Measurements from ENCODE around the gene MTHFD1L. TPM values are rescaled to one million over a fixed set of nuclear protein-coding genes. Genes with fewer than 3 reads are reported as not detected.

Gene MTHFD1L
- total and polyA plus RNA-seq, 2 donors (not counting 1 experiment from before 2014, with no cell fraction given): 36.1 to 48.9 TPM

GRCh38 chr6:150874179-150874578 lies 8.7 kb downstream of the MTHFD1L start:
- no peak for DNase-seq (ENCODE audit: low read depth in 2 of 2)
- no peak for TF ChIP-seq EZH2 (IDR thresholded peaks at IDR 0.05; ENCODE audit: low read length, missing control alignments)
- TF ChIP-seq CTCF (conservative IDR thresholded peaks at IDR 0.05 in 1 of 2, IDR thresholded peaks at IDR 0.05 in 1 of 2; ENCODE audit: low read depth in 1 of 2, low read length in 2 of 2): no peak
- Histone ChIP-seq H3K27ac (ENCODE audit: insufficient read depth, low read length) (no peak overlapping the region), H4K20me1 (ENCODE audit: control insufficient read depth, extremely low read depth, insufficient read depth, low read length) (no peaks in the 10 kb centered on the region), H3K79me2 (ENCODE audit: control insufficient read depth, insufficient read depth, low read length) (peaks cover 59% of the 10 kb centered on the region), H3K9me3 (ENCODE audit: control insufficient read depth, insufficient read depth, low read depth, low read length) (no peaks in the 10 kb centered on the region), H3K4me3 (replicated peaks in 1 of 4; ENCODE audit: control extremely low read depth in 1 of 4, insufficient read depth in 1 of 4, low read depth in 3 of 4, low read length in 4 of 4) (no peak overlapping the region), H2AFZ (ENCODE audit: low read length) (no peak overlapping the region), H3K4me1 (ENCODE audit: control insufficient read depth, extremely low read depth, insufficient read depth, low read length) (no peaks in the 10 kb centered on the region), H3K4me2 (ENCODE audit: extremely low read depth, insufficient read depth, low read length) (no peak overlapping the region), H3K27me3 (ENCODE audit: control insufficient read depth, insufficient read depth, low read length) (no peaks in the 10 kb centered on the region), H3K9ac (ENCODE audit: insufficient read depth, low read length) (no peak overlapping the region), H3K36me3 (ENCODE audit: control insufficient read depth, insufficient read depth, low read length) (no peaks in the 10 kb centered on the region)

- no peak overlapping the region for H3K4me2 ChIP-seq (ENCODE audit: extremely low read depth, insufficient read depth, low read length)
- H3K36me3 ChIP-seq (ENCODE audit: control insufficient read depth, insufficient read depth, low read length): no peaks in the 10 kb centered on the region
- no peaks in the 10 kb centered on the region for H4K20me1 ChIP-seq (ENCODE audit: control insufficient read depth, extremely low read depth, insufficient read depth, low read length)
- H2AFZ ChIP-seq (ENCODE audit: low read length): no peak overlapping the region
- no peak overlapping the region for H3K9ac ChIP-seq (ENCODE audit: insufficient read depth, low read length)
- no peaks in the 10 kb centered on the region for H3K9me3 ChIP-seq (ENCODE audit: control insufficient read depth, insufficient read depth, low read depth, low read length)
- no peak overlapping the region for H3K4me3 ChIP-seq (replicated peaks in 1 of 4; ENCODE audit: control extremely low read depth in 1 of 4, insufficient read depth in 1 of 4, low read depth in 3 of 4, low read length in 4 of 4)
- no peak for DNase-seq (ENCODE audit: low read depth in 2 of 2)
- H3K79me2 ChIP-seq (ENCODE audit: control insufficient read depth, insufficient read depth, low read length): peaks cover 56% of the 10 kb centered on the region
- H3K4me1 ChIP-seq (ENCODE audit: control insufficient read depth, extremely low read depth, insufficient read depth, low read length): no peaks in the 10 kb centered on the region
- no peaks in the 10 kb centered on the region for H3K27me3 ChIP-seq (ENCODE audit: control insufficient read depth, insufficient read depth, low read length)
- TF ChIP-seq CTCF (conservative IDR thresholded peaks at IDR 0.05 in 1 of 2, IDR thresholded peaks at IDR 0.05 in 1 of 2; ENCODE audit: low read depth in 1 of 2, low read length in 2 of 2) (no peak), EZH2 (IDR thresholded peaks at IDR 0.05; ENCODE audit: low read length, missing control alignments) (no peak)
- H3K27ac ChIP-seq (ENCODE audit: insufficient read depth, low read length): no peak overlapping the region
Observed at GRCh38 chr6:150875841-150876240, 10.3 kb downstream of the MTHFD1L start.

GRCh38 chr6:150876598-150876997 lies 11.1 kb downstream of the MTHFD1L start:
- Histone ChIP-seq H3K79me2 (ENCODE audit: control insufficient read depth, insufficient read depth, low read length) (peaks cover 53% of the 10 kb centered on the region), H2AFZ (ENCODE audit: low read length) (no peak overlapping the region), H3K4me3 (replicated peaks in 1 of 4; ENCODE audit: control extremely low read depth in 1 of 4, insufficient read depth in 1 of 4, low read depth in 3 of 4, low read length in 4 of 4) (no peak overlapping the region), H4K20me1 (ENCODE audit: control insufficient read depth, extremely low read depth, insufficient read depth, low read length) (no peaks in the 10 kb centered on the region), H3K27me3 (ENCODE audit: control insufficient read depth, insufficient read depth, low read length) (no peaks in the 10 kb centered on the region), H3K4me2 (ENCODE audit: extremely low read depth, insufficient read depth, low read length) (no peak overlapping the region), H3K4me1 (ENCODE audit: control insufficient read depth, extremely low read depth, insufficient read depth, low read length) (no peaks in the 10 kb centered on the region), H3K9me3 (ENCODE audit: control insufficient read depth, insufficient read depth, low read depth, low read length) (no peaks in the 10 kb centered on the region), H3K9ac (ENCODE audit: insufficient read depth, low read length) (no peak overlapping the region), H3K36me3 (ENCODE audit: control insufficient read depth, insufficient read depth, low read length) (no peaks in the 10 kb centered on the region), H3K27ac (ENCODE audit: insufficient read depth, low read length) (no peak overlapping the region)
- DNase-seq (ENCODE audit: low read depth in 2 of 2): peak; percentile 59 to 68
- TF ChIP-seq CTCF (conservative IDR thresholded peaks at IDR 0.05 in 1 of 2, IDR thresholded peaks at IDR 0.05 in 1 of 2; ENCODE audit: low read depth in 1 of 2, low read length in 2 of 2) (peak; percentile 10 to 25), EZH2 (IDR thresholded peaks at IDR 0.05; ENCODE audit: low read length, missing control alignments) (no peak)

Measured in fibroblast of lung (primary cell).